IMR-90 (cell line): ENCODE data around the gene TOGARAM1.

Source experiments
- CTCF ChIP-seq: conservative IDR thresholded peaks from 2 replicates; pipeline ENCODE4 v1.5.1; 2012; ENCODE audit warnings: mild to moderate bottlenecking, low read depth, low read length, improper control_type of control experiment
- ELK1 ChIP-seq: fragments of 150-350 bp; IDR thresholded peaks from 2 replicates; pipeline ENCODE4 v1.6.1; 2016; ENCODE audit warnings: low read depth, mild to moderate bottlenecking, low read length, moderate library complexity, borderline replicate concordance
- MXI1 ChIP-seq: IDR thresholded peaks from 2 replicates; pipeline ENCODE4 v1.6.1; 2012; ENCODE audit warnings: low read depth, mild to moderate bottlenecking, low read length, moderate library complexity, borderline replicate concordance
- POLR2A ChIP-seq: IDR thresholded peaks from 2 replicates; pipeline ENCODE4 v1.6.1; 2012; ENCODE audit warnings: mild to moderate bottlenecking, low read depth, low read length

- no peak for TF ChIP-seq MXI1
- no peak for TF ChIP-seq POLR2A
- TF ChIP-seq CTCF, result no peak
- no peak for TF ChIP-seq ELK1
Measured at GRCh38 chr14:44940944-44941343, 21.0 kb upstream of the TOGARAM1 start.
